SKM-1 treated with dmso at 0.1 percent for 144 hours (cell line): Measurements from ENCODE around the gene KLRC4.
"Not testable (repeated sequence)": the region's sequence is repeated elsewhere in the genome, so short reads cannot be mapped to it uniquely, and the experiment has no call there.

Source experiments
- DNase-seq: peaks from one replicate; lab custom pipeline; 2025; ENCODE audit not compliant: unreplicated experiment; lab: John Stamatoyannopoulos, UW

The KLRC4 gene

DNA sequence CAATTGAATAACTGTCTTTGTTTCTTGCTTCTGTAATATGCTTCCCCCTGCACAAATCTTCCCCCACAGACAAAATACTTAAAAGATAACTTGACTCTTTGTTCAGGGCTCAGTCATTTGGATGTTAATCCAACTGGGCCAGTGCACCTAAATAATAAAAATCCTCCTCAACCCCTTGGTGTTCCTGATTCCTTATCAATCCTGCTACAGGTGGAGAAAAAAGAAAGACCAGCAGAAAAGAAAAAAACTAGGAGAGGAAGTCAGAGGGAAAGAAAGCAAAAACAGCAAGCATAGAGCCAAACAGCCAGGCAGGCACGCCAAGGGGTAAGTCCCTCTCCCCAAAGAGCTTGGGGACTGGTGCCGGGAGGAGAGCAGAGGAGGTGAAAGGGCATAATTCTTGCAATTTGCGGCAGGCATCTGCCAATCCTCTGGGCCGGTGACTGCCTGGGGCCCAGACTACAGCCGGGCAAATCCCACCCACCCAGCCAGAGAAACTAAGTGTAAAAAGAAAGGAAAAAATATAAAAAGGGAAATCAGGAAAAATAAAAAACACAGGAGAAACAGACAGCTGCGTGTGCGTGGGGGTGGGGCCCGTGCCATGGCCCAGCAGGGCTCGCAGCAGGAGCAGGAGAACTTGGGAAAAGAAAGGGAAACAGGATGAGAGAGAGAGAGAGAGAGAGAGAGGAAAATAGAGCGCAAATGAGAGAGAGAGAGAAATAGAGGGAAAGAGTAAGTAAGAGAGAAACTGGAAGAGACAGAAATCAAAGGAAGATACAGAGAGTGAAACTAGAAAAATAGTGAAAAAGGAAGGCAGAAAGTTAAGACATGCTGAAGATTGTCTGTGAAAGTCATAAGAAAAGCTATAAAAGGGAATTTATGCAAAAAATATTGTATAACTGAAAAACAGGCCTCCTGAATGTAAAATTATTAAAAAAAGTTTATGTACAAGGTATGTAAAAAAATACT lies 41.1 kb downstream of the KLRC4 start:
- no peak for DNase-seq

DNA sequence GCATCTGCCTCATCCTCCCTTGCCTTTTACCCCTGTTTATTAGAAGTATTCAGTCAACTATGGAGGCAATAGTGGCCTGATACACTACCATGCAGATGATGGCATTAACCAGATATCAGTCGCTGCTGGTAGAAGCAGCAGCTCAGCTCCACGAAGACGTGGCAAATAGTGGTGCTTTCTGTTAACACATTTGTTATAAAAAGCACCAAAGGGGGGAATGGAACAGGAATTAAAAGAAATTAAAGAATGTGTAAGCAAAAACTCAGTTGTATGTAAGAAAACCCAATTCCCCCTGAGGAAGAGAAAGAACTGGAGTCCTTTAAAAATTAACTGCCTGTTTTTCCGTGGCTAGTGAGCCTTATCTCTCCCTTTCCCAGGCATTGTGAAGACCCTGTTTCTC lies 41.8 kb downstream of the KLRC4 start:
- DNase-seq, result not testable (repeated sequence)

DNA sequence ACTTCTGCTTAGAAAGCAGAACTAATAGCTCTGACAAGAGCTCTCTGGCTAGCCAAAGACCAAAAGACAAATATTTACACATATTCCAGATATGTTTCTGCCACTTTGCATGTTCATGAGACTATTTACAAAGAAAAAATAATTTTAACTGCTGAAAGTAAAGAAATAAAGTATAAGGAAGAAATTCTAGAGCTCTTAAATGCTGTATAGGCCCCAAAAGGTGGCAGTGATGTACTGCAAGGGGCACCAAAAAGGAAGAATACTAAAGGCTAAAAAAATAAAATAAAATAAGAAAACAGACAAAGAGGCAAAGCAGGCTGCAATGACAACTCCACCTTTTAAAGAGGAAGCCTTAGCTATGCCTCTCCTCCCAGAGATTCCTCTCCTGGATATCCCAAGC lies 42.7 kb downstream of the KLRC4 start:
- DNase-seq, result no peak

DNA sequence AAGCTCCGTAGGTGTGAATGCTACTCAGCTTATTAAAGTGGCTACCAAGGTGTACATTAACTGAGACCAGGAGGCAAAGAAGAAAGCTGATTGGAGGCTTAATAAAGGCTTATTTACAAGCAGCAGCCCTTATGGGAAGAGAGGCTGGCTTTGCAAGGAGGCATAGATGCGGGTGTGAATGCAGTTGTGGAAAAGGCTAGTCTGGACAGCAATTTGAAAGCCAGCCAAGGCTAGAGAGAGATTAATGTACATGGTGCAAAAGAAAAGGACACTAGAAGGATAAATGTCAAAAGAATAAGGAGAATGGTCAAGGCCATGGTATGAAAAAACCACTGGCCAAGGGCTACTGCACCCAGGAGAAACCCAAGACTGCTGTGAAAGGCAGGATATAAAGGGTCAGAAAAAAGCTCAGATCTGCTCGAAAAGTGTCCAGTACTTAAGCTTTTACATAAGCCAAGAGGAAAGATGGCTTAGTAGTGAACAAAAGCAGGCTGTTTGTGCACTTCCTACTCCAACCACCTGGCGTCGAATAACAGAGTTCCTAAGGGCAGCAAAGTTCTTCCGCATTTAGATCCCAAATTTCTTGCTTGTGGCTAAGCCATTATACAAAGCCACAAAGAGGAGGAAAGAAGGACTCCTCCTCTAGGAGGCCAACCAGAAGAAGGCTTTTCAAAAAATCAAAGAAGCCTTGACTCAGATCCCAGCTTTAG lies 43.7 kb downstream of the KLRC4 start:
- DNase-seq, result no peak

DNA sequence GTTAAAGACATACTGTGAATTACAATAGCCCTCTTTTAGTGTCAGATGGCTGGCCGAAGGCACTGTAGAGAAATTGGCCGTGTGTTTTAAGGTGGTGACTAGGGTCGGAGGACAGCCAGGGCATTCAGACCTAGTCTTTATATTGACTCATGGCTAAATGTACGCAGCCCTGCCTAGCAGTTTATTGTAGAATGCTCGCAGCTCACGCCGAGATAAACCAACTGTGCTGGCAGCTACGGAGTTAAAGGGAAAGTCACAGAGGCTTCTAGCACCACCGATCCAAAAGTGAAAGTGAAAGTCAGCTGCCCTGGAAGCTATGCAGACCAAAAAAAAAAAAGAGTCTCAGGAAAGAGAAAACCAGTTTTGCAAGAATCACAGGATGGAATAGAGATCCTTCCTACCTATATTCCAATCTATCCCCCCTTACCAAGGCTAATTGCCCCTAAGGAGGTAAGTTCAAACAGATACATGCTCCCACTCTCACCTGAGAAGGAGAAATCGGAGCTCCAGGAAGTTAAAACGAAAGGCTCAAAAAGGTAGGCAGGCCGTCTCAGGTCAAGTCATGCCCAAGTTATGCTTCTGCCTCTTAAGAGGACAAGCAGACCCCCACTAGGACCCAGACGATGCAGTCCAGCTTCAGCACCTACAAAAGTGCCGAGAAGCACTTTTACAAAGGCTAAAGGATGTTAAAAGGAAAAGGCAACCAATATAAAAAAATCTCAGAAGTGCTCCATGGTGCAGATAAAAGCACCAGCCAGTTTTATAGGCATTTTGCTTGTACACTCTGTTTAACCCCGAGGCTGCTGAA lies 44.5 kb downstream of the KLRC4 start:
- DNase-seq, result no peak

DNA sequence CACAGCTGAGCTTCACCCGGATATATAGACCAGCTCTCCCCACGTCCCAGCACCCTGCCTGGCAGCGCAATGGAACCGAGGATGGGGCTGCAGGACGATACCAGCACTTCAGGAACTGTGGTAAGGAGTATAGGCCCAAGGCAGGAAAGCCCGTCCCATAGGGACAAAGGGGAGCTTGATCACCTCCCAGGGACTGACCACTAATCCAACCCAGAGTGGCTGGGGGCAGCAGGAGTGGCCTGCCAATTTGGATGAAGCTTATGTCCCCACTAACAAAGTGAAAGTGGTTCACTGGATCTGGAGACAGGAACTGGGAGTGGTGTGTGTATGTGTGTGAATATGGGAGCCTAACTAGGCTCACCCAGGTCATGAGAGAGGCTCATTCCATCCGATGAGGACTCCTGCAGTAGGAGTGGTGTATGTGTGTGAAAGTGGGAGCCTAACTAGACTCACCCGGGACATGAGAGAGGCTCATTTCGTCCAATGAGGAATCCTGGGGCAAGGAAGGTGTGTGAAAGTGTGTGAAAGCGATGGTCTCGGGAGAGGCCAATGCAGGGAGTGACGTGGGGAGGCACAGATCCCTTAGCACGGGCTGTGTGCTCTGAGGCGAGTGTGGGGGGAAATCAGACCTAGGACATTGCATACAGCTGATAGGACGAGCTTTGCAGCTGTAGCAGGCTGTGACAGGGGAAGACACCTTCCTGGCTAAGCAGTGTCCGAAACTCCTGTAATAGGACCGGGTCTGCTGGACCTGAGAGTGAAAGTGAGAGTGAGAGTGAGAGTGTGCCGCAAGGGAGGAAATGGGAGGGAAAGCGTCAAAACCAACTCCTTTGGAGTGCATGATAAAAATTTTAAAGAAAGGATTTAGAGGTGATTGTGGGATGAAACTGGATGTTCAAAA lies 45.4 kb downstream of the KLRC4 start:
- DNase-seq, result no peak

DNA sequence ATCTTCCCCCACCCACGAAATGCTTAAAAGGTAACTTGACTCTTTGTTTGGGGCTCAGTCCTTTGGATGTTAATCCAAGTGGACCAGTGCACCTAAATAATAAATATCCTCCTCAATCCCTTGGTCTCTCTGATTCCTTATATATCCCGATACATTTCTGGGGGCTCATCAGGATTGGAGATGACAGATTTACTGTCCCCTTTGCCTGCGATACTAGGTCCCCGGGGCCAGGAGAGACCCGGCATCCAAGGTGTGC lies 46.0 kb downstream of the KLRC4 start:
- DNase-seq, result no peak

DNA sequence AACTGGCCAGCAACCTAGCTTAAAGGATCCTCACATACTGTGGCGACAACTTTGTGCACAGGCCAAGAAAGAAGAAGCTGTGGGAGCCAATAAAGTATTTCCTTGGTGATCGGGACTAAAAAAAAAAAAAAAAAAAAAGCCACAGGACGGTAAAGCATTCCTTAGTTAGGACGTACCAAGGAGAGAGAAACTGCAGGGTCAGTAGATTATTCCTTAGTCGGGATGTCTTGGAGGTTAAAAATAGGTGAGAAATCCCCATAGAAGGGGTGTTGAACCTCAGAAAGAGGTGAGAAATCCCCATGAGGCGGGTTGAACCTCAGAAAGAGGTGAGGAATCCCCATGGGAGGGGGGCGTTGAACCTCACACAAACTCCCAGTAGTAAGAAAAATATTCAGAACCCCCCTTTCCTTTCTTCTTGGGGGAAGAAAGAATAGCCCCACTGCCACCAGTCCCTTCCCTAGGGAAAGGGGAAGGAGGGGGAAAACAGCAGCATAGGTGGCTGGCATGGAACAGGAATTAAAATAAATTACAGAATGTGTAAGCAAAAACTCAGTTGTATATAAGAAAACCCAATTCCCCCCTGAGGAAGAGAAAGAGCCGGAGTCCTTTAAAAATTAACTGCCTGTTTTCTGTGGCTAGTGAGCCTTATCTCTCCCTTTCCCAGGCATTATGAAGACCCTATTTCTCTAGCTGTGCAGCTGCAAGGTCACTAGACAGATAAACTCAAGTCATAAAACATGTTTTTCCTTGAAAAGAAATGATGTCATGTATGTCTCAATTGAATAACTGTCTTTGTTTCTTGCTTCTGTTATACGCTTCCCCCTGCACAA lies 46.5 kb downstream of the KLRC4 start:
- DNase-seq, result no peak

DNA sequence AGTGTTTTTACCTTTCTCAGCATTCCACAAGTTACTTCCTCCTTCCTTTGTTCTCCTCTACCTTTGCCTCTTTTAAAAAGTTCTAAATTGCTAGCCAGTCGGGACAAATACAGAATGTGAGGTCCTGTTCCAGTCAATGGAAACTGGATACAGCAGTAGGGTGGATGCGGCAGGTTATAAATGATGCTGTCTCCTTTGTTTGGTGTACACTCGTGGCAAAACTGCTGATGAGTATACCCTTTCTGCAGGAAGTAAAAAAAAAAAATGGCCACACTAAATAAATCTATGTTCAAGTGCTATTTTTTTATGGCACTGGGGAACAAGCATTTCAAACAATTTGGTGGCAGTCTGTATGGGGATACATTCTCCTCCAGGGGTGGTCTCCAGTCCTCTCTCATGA lies 47.2 kb downstream of the KLRC4 start:
- DNase-seq, result no peak

DNA sequence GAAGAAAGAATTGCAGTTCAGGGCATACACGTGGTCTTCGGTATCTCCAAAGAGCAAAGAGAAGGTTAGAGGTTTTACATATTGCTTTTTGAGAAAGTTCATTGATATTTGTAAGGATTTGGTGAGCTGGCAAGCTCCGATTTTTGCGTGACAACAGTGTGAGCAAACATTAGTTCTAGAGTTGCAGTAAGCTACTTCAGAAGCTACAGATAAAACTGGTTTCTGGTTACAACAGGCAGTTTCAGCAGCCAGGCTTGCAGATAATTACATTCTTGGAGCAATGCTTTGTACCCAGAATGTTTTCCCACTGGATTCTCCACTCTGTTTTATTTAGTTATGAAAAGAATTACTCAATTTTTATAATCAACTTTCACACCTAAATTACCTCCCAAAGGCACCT lies 47.9 kb downstream of the KLRC4 start:
- no peak for DNase-seq

DNA sequence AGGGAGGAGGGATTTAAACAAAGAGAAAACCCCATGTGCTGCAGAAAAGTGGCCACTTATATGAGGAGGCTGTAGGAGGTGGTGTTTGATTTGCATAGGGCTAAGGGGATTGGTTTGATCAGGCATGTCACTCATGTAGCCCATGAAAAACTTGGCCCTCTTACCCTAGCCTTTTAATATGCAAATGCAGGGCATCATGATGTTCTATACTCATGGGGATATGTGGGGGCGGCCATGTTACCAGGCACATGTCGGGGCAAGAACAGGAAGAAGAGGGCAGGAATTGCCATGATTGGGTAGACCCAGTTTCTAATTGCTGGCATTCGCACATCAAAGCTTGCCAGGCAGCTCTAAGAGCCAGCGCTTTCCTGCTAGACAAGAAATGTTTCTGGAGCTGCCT lies 48.5 kb downstream of the KLRC4 start:
- no peak for DNase-seq

DNA sequence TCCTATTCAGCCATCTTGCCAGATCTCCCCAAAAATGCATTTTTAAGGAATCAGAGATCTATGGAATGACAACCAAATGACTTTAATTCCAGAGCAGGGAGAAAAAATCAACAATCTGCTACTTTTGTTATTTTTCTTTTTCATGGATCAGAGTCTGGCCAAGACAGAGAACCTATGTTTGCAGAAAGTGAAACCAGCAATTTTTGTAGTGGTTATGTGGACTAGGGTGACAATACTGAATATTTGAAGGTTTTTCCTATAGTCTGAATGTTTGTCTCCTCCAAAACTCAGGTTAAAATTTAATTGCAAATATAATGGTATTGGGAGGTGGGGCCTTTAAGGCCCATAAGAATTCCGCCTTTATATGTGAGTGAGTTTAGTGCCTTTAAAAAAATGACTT lies 50.6 kb downstream of the KLRC4 start:
- no peak for DNase-seq

DNA sequence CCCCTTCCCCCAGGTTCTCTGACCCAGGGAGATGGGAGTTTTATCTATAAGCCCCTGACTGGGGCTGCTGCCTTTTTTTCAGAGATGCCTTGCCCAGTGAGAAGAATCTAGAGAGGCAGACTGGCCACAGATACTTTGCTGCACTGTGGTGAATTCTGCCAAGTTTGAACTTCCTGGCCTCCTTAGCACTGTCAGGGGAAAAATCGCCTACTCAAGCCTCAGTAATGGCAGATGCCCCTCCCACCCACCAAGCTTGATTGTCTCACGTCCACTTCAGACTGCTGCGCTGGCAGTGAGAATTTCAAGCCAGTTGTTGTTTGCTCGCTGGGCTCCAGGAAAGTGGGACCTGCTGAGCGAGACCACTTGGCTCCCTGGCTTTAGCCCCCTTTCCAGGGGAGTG lies 51.4 kb downstream of the KLRC4 start:
- DNase-seq, result no peak
